Stimulated activated CD4-positive, alpha-beta T cell treated with anti-CD3 and anti-CD28 coated beads, Interleukin-12 subunit alpha, Interleukin-12 subunit beta, amount 100 ng/mL, for 48 hours (primary cell): ENCODE measurements around the gene ARHGAP27.
A peak's percentile ranks its signal among the peaks of the same experiment; 100 is the strongest.
"Not testable (repeated sequence)": the region's sequence is repeated elsewhere in the genome, so short reads cannot be mapped to it uniquely, and the experiment has no call there.

Experiments used
- DNase-seq, 3 donors: peaks; one replicate each; pipeline ENCODE4 v3.0.0-alpha.2; 2020; ENCODE audit warnings: low read depth in 2 of 3, low spot score in 1 of 3

The ARHGAP27 gene

GRCh38 chr17:45366691-45367090 lies 66.0 kb downstream of the ARHGAP27 start:
- DNase-seq, result no peak

GRCh38 chr17:45366049-45366448 lies 66.6 kb downstream of the ARHGAP27 start:
- DNase-seq, result no peak

- DNase-seq, result no peak
These were observed 67.9 kb downstream of the ARHGAP27 start for GRCh38 chr17:45364531-45365390.

GRCh38 chr17:45363498-45363897 lies 69.2 kb downstream of the ARHGAP27 start:
- DNase-seq, result no peak

GRCh38 chr17:45361976-45362375 lies 70.7 kb downstream of the ARHGAP27 start:
- DNase-seq, result no peak

- DNase-seq, result no peak
These were observed 71.2 kb downstream of the ARHGAP27 start for GRCh38 chr17:45361451-45361850.

- no peak for DNase-seq
These were observed 75.2 kb downstream of the ARHGAP27 start for GRCh38 chr17:45357364-45357997.

GRCh38 chr17:45355087-45355486 lies 77.6 kb downstream of the ARHGAP27 start:
- no peak for DNase-seq

- DNase-seq, result peak; percentile 14 to 44 (median 20)
These were observed 79.6 kb downstream of the ARHGAP27 start for GRCh38 chr17:45353043-45353442.

GRCh38 chr17:45351831-45352230 lies 80.8 kb downstream of the ARHGAP27 start:
- DNase-seq, result no peak

GRCh38 chr17:45347444-45347843 lies 85.2 kb downstream of the ARHGAP27 start:
- no peak for DNase-seq

GRCh38 chr17:45346216-45347015 lies 86.3 kb downstream of the ARHGAP27 start:
- no peak for DNase-seq

GRCh38 chr17:45345554-45346215 lies 87.0 kb downstream of the ARHGAP27 start:
- no peak for DNase-seq

- DNase-seq, result no peak
These were observed 87.5 kb downstream of the ARHGAP27 start for GRCh38 chr17:45345246-45345553.

- DNase-seq, result not testable (repeated sequence)
These were observed 88.6 kb downstream of the ARHGAP27 start for GRCh38 chr17:45343967-45344664.
